H1 (cell line): ENCODE measurements around the gene CAPN13. TPM values are rescaled to one million over a fixed set of nuclear protein-coding genes. Genes with fewer than 3 reads are reported as not detected.

ENCODE experiments used
- JUND ChIP-seq: IDR thresholded peaks from 2 replicates; pipeline ENCODE4 v1.6.1; 2011; ENCODE audit warnings: mild to moderate bottlenecking, improper control_type of control experiment, low read length
- NANOG ChIP-seq: IDR thresholded peaks from 2 replicates; pipeline ENCODE4 v1.6.1; 2011; ENCODE audit warnings: low read length, low read depth, mild to moderate bottlenecking, inconsistent platforms; ENCODE audit not compliant: insufficient read depth, poor library complexity, severe bottlenecking
- POLR2AphosphoS5 ChIP-seq: IDR thresholded peaks from 2 replicates; pipeline ENCODE4 v1.6.1; 2011; ENCODE audit warnings: low read depth, low read length
- SIRT6 ChIP-seq: IDR thresholded peaks from one replicate; pipeline ENCODE4 v1.7.1; 2012; ENCODE audit warnings: low read length, inconsistent platforms
- YY1 ChIP-seq: IDR thresholded peaks from 2 replicates; pipeline ENCODE4 v1.6.1; 2011; ENCODE audit warnings: low read depth, mild to moderate bottlenecking, low read length
- polyA plus RNA-seq, 7 experiments: library from polyadenylated mRNA; depleted of rRNA in 3 of 7; stranded (reverse) in 5 of 7; unstranded in 2 of 7; fragments of >200 nt in 5 of 7; fragments of 200-250 nt in 2 of 7; gene quantifications; 1 replicate in 5 of 7; 2 replicates in 1 of 7; 4 replicates in 1 of 7; pipeline versions ENCODE4 v1.2.1 to v1.2.3, GENCODE V29; 2011 to 2013; ENCODE audit warnings: missing spikeins in 2 of 7, mixed read lengths in 2 of 7
- total RNA-seq: library from RNA; stranded (reverse); fragmentation: NEBNext Ultra II Directional; extraction: Animal tissue kit (Norgen Biotek cat#: 25700); gene quantifications from 2 replicates; pipeline ENCODE4 v1.2.1, GENCODE V29; 2021

CAPN13 gene
- total and polyA plus RNA-seq, 2 of the 8 experiments (the other 6 are each of a cell fraction or from before 2014, with no cell fraction given): 2.4 TPM

DNA sequence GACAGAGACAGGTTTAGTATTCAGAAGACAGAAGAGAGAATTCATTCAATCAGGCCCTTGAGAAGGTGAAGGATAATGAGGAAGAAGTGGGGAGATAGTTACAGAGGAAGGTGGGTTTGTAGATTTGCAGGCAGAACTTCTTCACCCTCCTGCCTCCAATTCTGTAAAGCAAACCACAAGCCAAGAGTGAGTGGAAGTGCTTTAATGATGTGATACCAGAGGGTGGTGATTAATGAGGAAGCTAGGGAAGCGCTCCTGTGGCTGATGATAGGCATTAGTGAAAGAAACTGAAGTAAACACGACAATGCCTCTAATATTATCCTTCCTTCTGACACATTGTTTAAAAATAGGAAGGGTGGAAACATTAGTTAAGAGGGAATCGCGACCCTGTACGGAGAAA lies 78.2 kb downstream of the CAPN13 start (continued):
- TF ChIP-seq YY1 (no peak), POLR2AphosphoS5 (no peak), SIRT6 (no peak), JUND (no peak), NANOG (no peak)
